Liver (tissue), 9 donors: ENCODE data around the gene DHX32. TPM values are rescaled to one million over a fixed set of nuclear protein-coding genes. Genes with fewer than 3 reads are reported as not detected.

Experiments used
- DNase-seq: peaks from one replicate; pipeline ENCODE4 v3.0.0-alpha.2; 2017; ENCODE audit warnings: low spot score
- H3K27ac ChIP-seq, 2 donors: one replicate each; pipeline ENCODE4 v1.7.0; 2013; ENCODE audit warnings: inconsistent platforms in 2 of 2, low read length in 2 of 2, control low read depth in 1 of 2, low read depth in 1 of 2, mild to moderate bottlenecking in 1 of 2
- H3K27me3 ChIP-seq, 4 donors: one replicate each; pipeline versions ENCODE4 v1.6.1 to v1.7.0; 2013; ENCODE audit warnings: low read length in 3 of 4, inconsistent platforms in 1 of 4, mild to moderate bottlenecking in 1 of 4, moderate library complexity in 1 of 4; ENCODE audit not compliant: control insufficient read depth in 4 of 4, insufficient read depth in 4 of 4
- H3K36me3 ChIP-seq, 4 donors: one replicate each; pipeline versions ENCODE4 v1.6.1 to v1.7.0; 2013; ENCODE audit warnings: low read length in 3 of 4, mild to moderate bottlenecking in 3 of 4, low read depth in 1 of 4, moderate library complexity in 1 of 4; ENCODE audit not compliant: control insufficient read depth in 4 of 4, insufficient read depth in 3 of 4
- H3K4me1 ChIP-seq, 4 donors: one replicate each; pipeline versions ENCODE4 v1.6.1 to v1.7.0; 2013; ENCODE audit warnings: low read length in 3 of 4, mild to moderate bottlenecking in 3 of 4, moderate library complexity in 1 of 4; ENCODE audit not compliant: control insufficient read depth in 4 of 4, insufficient read depth in 4 of 4
- H3K4me3 ChIP-seq, 3 donors: one replicate each; pipeline versions ENCODE4 v1.6.1 to v1.7.0; 2013; ENCODE audit warnings: low read length in 3 of 3, control low read depth in 1 of 3, low read depth in 1 of 3, mild to moderate bottlenecking in 1 of 3
- H3K9ac ChIP-seq, 2 donors: one replicate each; pipeline ENCODE4 v1.7.0; 2013; ENCODE audit warnings: low read length in 2 of 2, mild to moderate bottlenecking in 2 of 2, moderate library complexity in 2 of 2, control low read depth in 1 of 2, low read depth in 1 of 2
- H3K9me3 ChIP-seq, 4 donors: one replicate each; pipeline versions ENCODE4 v1.6.1 to v1.7.0; 2013; ENCODE audit warnings: low read length in 3 of 4; ENCODE audit not compliant: control insufficient read depth in 4 of 4
- ATF3 ChIP-seq: IDR thresholded peaks from 2 replicates; pipeline ENCODE4 v1.6.1; 2016; ENCODE audit warnings: antibody characterized with exemption
- CTCF ChIP-seq: fragments of 150-350 bp; IDR thresholded peaks from 2 replicates; pipeline ENCODE4 v1.5.1; 2017; ENCODE audit warnings: improper control_type of control experiment, low read depth, low read length; ENCODE audit not compliant: missing input control
- EGR1 ChIP-seq, 2 donors: IDR thresholded peaks; 2 replicates each; pipeline ENCODE4 v1.6.1; 2016 to 2018; ENCODE audit warnings: antibody characterized with exemption in 2 of 2, low read depth in 2 of 2
- FOXA1 ChIP-seq: IDR thresholded peaks from 2 replicates; pipeline ENCODE4 v1.6.1; 2016; ENCODE audit warnings: antibody characterized with exemption
- FOXA2 ChIP-seq: IDR thresholded peaks from 2 replicates; pipeline ENCODE4 v1.6.1; 2016; ENCODE audit warnings: antibody characterized with exemption
- GABPA ChIP-seq, 2 donors: IDR thresholded peaks in 1 of 2; conservative IDR thresholded peaks in 1 of 2; 2 replicates each; pipeline ENCODE4 v1.6.1; 2016; ENCODE audit warnings: antibody characterized with exemption in 2 of 2, mild to moderate bottlenecking in 1 of 2, moderate library complexity in 1 of 2
- HNF4A ChIP-seq, 2 donors: conservative IDR thresholded peaks; 2 replicates each; pipeline ENCODE4 v1.6.1; 2016; ENCODE audit warnings: antibody characterized with exemption in 2 of 2, mild to moderate bottlenecking in 2 of 2
- JUND ChIP-seq, 2 donors: IDR thresholded peaks; 2 replicates each; pipeline ENCODE4 v1.6.1; 2016; ENCODE audit warnings: antibody characterized with exemption in 2 of 2
- NR2F2 ChIP-seq: IDR thresholded peaks from 2 replicates; pipeline ENCODE4 v1.6.1; 2016; ENCODE audit warnings: antibody characterized with exemption
- RAD21 ChIP-seq, 2 donors: IDR thresholded peaks; 2 replicates each; pipeline ENCODE4 v1.6.1; 2016; ENCODE audit warnings: antibody characterized with exemption in 2 of 2, mild to moderate bottlenecking in 2 of 2
- REST ChIP-seq: IDR thresholded peaks from 2 replicates; pipeline ENCODE4 v1.6.1; 2016; ENCODE audit warnings: antibody characterized with exemption, mild to moderate bottlenecking
- SP1 ChIP-seq: IDR thresholded peaks from 2 replicates; pipeline ENCODE4 v1.6.1; 2018; ENCODE audit warnings: antibody characterized with exemption, mild to moderate bottlenecking
- YY1 ChIP-seq: IDR thresholded peaks from 2 replicates; pipeline ENCODE4 v1.6.1; 2016; ENCODE audit warnings: antibody characterized with exemption, mild to moderate bottlenecking
- whole genome bisulfite sequencing: extraction: QIAGEN DNeasy Blood & Tissue Kit; methylation state at CpG from one replicate; pipeline ENCODE4 v1.1.7; 2013; 5-methylcytosine and 5-hydroxymethylcytosine counted together
- polyA plus RNA-seq, 2 donors: library from polyadenylated mRNA; stranded (reverse) in 1 of 2; unstranded in 1 of 2; fragments of 200-250 nt in 1 of 2; fragments of >200 nt in 1 of 2; fragmentation: Nextera tagmentation in 1 of 2; extraction: Ambion mirVana in 1 of 2; gene quantifications; one replicate each; pipeline versions ENCODE4 v1.2.1 to v1.2.3, GENCODE V29; 2013 to 2015
- total RNA-seq, 2 donors: library from RNA; depleted of rRNA; stranded (reverse); fragments of >200 nt; gene quantifications; one replicate each; pipeline ENCODE4 v1.2.3, GENCODE V29; 2014
- donor health status: healthy.
- donor health status: healthy.
- donor health status: healthy.
- donor health status: healthy.
- donor health status: healthy.

Gene DHX32
- total and polyA plus RNA-seq, 4 donors: 8.3 to 20.2 (median 10.2) TPM

- Histone ChIP-seq H3K4me3 (no peak overlapping the region), H3K36me3 (peaks cover 2 to 62% (median 29%) of the 10 kb centered on the region in 4 donors), H3K27me3 (no peaks in the 10 kb centered on the region), H3K9me3 (no peaks in the 10 kb centered on the region), H3K27ac (no peak overlapping the region), H3K9ac (no peak overlapping the region), H3K4me1 (no peaks in the 10 kb centered on the region)
- no peak for DNase-seq
- whole genome bisulfite sequencing: 98% methylated on average over 1 of the region's 1 CpG
- TF ChIP-seq ATF3 (no peak), CTCF (no peak), EGR1 (IDR thresholded peaks at IDR 0.05; ENCODE audit: low read depth in 2 of 2) (no peak), RAD21 (IDR thresholded peaks at IDR 0.05) (no peak), SP1 (no peak), GABPA (IDR thresholded peaks at IDR 0.05 in 1 of 2, conservative IDR thresholded peaks at IDR 0.05 in 1 of 2) (no peak), REST (no peak)
These were observed 73.0 kb downstream of the DHX32 start for GRCh38 chr10:125808047-125808446.

- H3K27ac ChIP-seq: no peak overlapping the region
- H3K27me3 ChIP-seq: no peaks in the 10 kb centered on the region
- TF ChIP-seq RAD21 (IDR thresholded peaks at IDR 0.05) (no peak), REST (no peak), JUND (IDR thresholded peaks at IDR 0.05) (no peak), CTCF (no peak), FOXA1 (no peak), EGR1 (IDR thresholded peaks at IDR 0.05; ENCODE audit: low read depth in 2 of 2) (no peak), GABPA (IDR thresholded peaks at IDR 0.05 in 1 of 2, conservative IDR thresholded peaks at IDR 0.05 in 1 of 2) (no peak), NR2F2 (no peak), FOXA2 (no peak), HNF4A (conservative IDR thresholded peaks at IDR 0.05) (no peak), YY1 (no peak)
- H3K4me3 ChIP-seq: no peak overlapping the region
- no peaks in the 10 kb centered on the region for H3K4me1 ChIP-seq
- H3K36me3 ChIP-seq: peaks cover 4 to 66% (median 30%) of the 10 kb centered on the region in 4 donors
- no peaks in the 10 kb centered on the region for H3K9me3 ChIP-seq
- no peak overlapping the region for H3K9ac ChIP-seq
- no peak for DNase-seq
- WGBS: 98% methylated on average over 7 of the region's 7 CpGs
These were observed 78.4 kb downstream of the DHX32 start for GRCh38 chr10:125802739-125803138.
